DOHH2 (cell line): ENCODE results near the gene TSC22D4.

ENCODE experiments used
- H3F3A ChIP-seq: fragments of 200-600 bp; sonication (generic), shearing (Covaris generic); 2 replicates; pipeline ENCODE4 v1.6.0; 2016; ENCODE audit warnings: antibody characterized with exemption, mild to moderate bottlenecking; ENCODE audit not compliant: control insufficient read depth, insufficient read depth
- H3K27ac ChIP-seq: fragments of 200-600 bp; sonication (generic); 2 replicates; pipeline ENCODE4 v1.5.1; 2014; ENCODE audit warnings: low read depth, mild to moderate bottlenecking, low read length, moderate library complexity
- H3K27me3 ChIP-seq: fragments of 200-600 bp; sonication (generic); 2 replicates; pipeline ENCODE4 v1.6.1; 2014; ENCODE audit warnings: mild to moderate bottlenecking, low read length, mixed read lengths; ENCODE audit not compliant: control insufficient read depth
- H3K36me3 ChIP-seq: fragments of 200-600 bp; sonication (generic); 2 replicates; pipeline ENCODE4 v1.6.1; 2014; ENCODE audit warnings: mild to moderate bottlenecking, low read length, moderate library complexity, mixed read lengths; ENCODE audit not compliant: control insufficient read depth
- H3K4me1 ChIP-seq: fragments of 200-600 bp; sonication (generic); 2 replicates; pipeline ENCODE4 v1.6.1; 2014; ENCODE audit warnings: mild to moderate bottlenecking, low read length, mixed read lengths; ENCODE audit not compliant: control insufficient read depth
- H3K4me2 ChIP-seq: fragments of 200-600 bp; sonication (generic); 2 replicates; pipeline ENCODE4 v1.6.0; 2014; ENCODE audit warnings: mild to moderate bottlenecking, low read length, moderate library complexity
- H3K4me3 ChIP-seq: fragments of 200-600 bp; sonication (generic); 2 replicates; pipeline ENCODE4 v1.5.1; 2014; ENCODE audit warnings: mild to moderate bottlenecking, low read length, mixed read lengths
- H3K79me2 ChIP-seq: fragments of 200-600 bp; sonication (generic); 2 replicates; pipeline ENCODE4 v1.6.1; 2014; ENCODE audit warnings: mild to moderate bottlenecking, low read length, mixed read lengths; ENCODE audit not compliant: control insufficient read depth
- H3K9me2 ChIP-seq: fragments of 200-600 bp; sonication (generic); replicated peaks from 2 replicates; pipeline ENCODE4 v1.6.1; 2014; ENCODE audit warnings: mild to moderate bottlenecking, low read length, mixed read lengths; ENCODE audit not compliant: control insufficient read depth
- H3K9me3 ChIP-seq: fragments of 200-600 bp; sonication (generic); 2 replicates; pipeline ENCODE4 v1.6.1; 2014; ENCODE audit warnings: antibody characterized with exemption, low read length, mixed read lengths; ENCODE audit not compliant: control insufficient read depth, insufficient read depth
- H4K20me1 ChIP-seq: fragments of 200-600 bp; sonication (generic); 2 replicates; pipeline ENCODE4 v1.6.0; 2014; ENCODE audit warnings: low read depth, mild to moderate bottlenecking, antibody characterized with exemption, low read length, moderate library complexity; ENCODE audit not compliant: control insufficient read depth, insufficient read depth
- CTCF ChIP-seq: fragments of 200-600 bp; sonication (generic); IDR thresholded peaks from one replicate; pipeline ENCODE4 v1.5.1; 2014; ENCODE audit warnings: antibody characterized with exemption, mild to moderate bottlenecking, low read depth, low read length; ENCODE audit not compliant: poor library complexity, severe bottlenecking
- EZH2phosphoT487 ChIP-seq: fragments of 200-600 bp; sonication (generic); IDR thresholded peaks from 2 replicates; pipeline ENCODE4 v1.6.1; 2017; ENCODE audit warnings: borderline replicate concordance, mild to moderate bottlenecking, antibody characterized with exemption, low read length, moderate library complexity, mixed read lengths

TSC22D4 gene

GRCh38 chr7:100425347-100425746, 53.7 kb downstream of the TSC22D4 start:
- peaks cover 5% of the 10 kb centered on the region for H3K9me3 ChIP-seq
- no peak overlapping the region for H3K27ac ChIP-seq
- H3K36me3 ChIP-seq, result peaks cover 6% of the 10 kb centered on the region
- no peak for TF ChIP-seq EZH2phosphoT487
- no peak for TF ChIP-seq CTCF
- no peaks in the 10 kb centered on the region for H3K27me3 ChIP-seq
- peaks cover 6% of the 10 kb centered on the region for H3K4me1 ChIP-seq
- H3F3A ChIP-seq, result peaks cover 12% of the 10 kb centered on the region
- H3K79me2 ChIP-seq, result peaks cover 7% of the 10 kb centered on the region
- H4K20me1 ChIP-seq, result no peaks in the 10 kb centered on the region
- H3K4me2 ChIP-seq, result no peak overlapping the region
- no peaks in the 10 kb centered on the region for H3K9me2 ChIP-seq
- H3K4me3 ChIP-seq, result no peak overlapping the region

GRCh38 chr7:100423315-100423714, 55.7 kb downstream of the TSC22D4 start:
- Histone ChIP-seq H4K20me1 (no peaks in the 10 kb centered on the region), H3K9me2 (no peaks in the 10 kb centered on the region), H3K36me3 (no peaks in the 10 kb centered on the region), H3K27ac (no peak overlapping the region), H3F3A (peaks cover 12% of the 10 kb centered on the region), H3K27me3 (no peaks in the 10 kb centered on the region), H3K9me3 (peaks cover 5% of the 10 kb centered on the region), H3K4me1 (peaks cover 16% of the 10 kb centered on the region), H3K4me2 (no peak overlapping the region), H3K79me2 (no peaks in the 10 kb centered on the region), H3K4me3 (no peak overlapping the region)
- TF ChIP-seq EZH2phosphoT487, result no peak
- no peak for TF ChIP-seq CTCF

- Histone ChIP-seq H3K79me2 (no peaks in the 10 kb centered on the region), H3K36me3 (no peaks in the 10 kb centered on the region), H3K9me3 (no peaks in the 10 kb centered on the region), H3K4me2 (no peak overlapping the region), H3K9me2 (no peaks in the 10 kb centered on the region), H4K20me1 (no peaks in the 10 kb centered on the region), H3K27ac (no peak overlapping the region), H3K4me1 (peaks cover 11% of the 10 kb centered on the region), H3K27me3 (no peaks in the 10 kb centered on the region), H3F3A (peaks cover under 1% of the 10 kb centered on the region; the same call in 1 of the 2 replicates), H3K4me3 (no peak overlapping the region)
- TF ChIP-seq CTCF (no peak), EZH2phosphoT487 (no peak)
Measured at GRCh38 chr7:100419660-100420226, 59.3 kb downstream of the TSC22D4 start.
